Type B pancreatic cell (in vitro differentiated cells): ENCODE data around the gene FFAR3. TPM values are rescaled to one million over a fixed set of nuclear protein-coding genes. Genes with fewer than 3 reads are reported as not detected.

Experiments used
- DNase-seq: peaks from one replicate; pipeline ENCODE4 v3.0.0; 2021; ENCODE audit warnings: mixed read lengths; ENCODE audit not compliant: unreplicated experiment; ENCODE audit errors: extremely low spot score
- H3K27ac Mint-ChIP-seq: 2 replicates; pipeline ENCODE4 v1.8.0; 2021; ENCODE audit warnings: mild to moderate bottlenecking, mixed read lengths
- H3K27me3 Mint-ChIP-seq: 2 replicates; pipeline ENCODE4 v1.8.0; 2021; ENCODE audit warnings: mixed read lengths
- H3K36me3 Mint-ChIP-seq: 2 replicates; pipeline ENCODE4 v1.8.0; 2021; ENCODE audit warnings: mixed read lengths
- H3K4me1 Mint-ChIP-seq: one replicate; pipeline ENCODE4 v1.8.0; 2021; ENCODE audit warnings: mixed read lengths; ENCODE audit not compliant: unreplicated experiment
- H3K4me3 Mint-ChIP-seq: 2 replicates; pipeline ENCODE4 v1.8.0; 2021; ENCODE audit warnings: mild to moderate bottlenecking, mixed read lengths
- H3K9me3 Mint-ChIP-seq: 2 replicates; pipeline ENCODE4 v1.8.0; 2021; ENCODE audit warnings: mixed read lengths
- microRNA-seq: library from miRNA; unstranded; fragments of <30 nt; microRNA quantifications from one replicate; pipeline ENCODE4, GENCODE V29; 2020
- total RNA-seq: library from RNA; stranded (reverse); gene quantifications from 2 replicates; pipeline ENCODE4 v1.2.1, GENCODE V29; 2021; ENCODE audit warnings: low replicate concordance
- TF ChIP-seq, protein P1 (sequence below): fragments of 200-600 bp; sonication (generic); conservative IDR thresholded peaks from 2 replicates; pipeline ENCODE4 v1.5.0; 2021; ENCODE audit warnings: antibody characterized with exemption, mild to moderate bottlenecking

FFAR3 gene
- total RNA-seq, 1 donor from 2014 or later = 0.34 TPM

- peaks cover 21% of the 10 kb centered on the region for H3K27me3 Mint-ChIP-seq
- H3K4me1 Mint-ChIP-seq = no peaks in the 10 kb centered on the region
- TF ChIP-seq, protein P1, sequence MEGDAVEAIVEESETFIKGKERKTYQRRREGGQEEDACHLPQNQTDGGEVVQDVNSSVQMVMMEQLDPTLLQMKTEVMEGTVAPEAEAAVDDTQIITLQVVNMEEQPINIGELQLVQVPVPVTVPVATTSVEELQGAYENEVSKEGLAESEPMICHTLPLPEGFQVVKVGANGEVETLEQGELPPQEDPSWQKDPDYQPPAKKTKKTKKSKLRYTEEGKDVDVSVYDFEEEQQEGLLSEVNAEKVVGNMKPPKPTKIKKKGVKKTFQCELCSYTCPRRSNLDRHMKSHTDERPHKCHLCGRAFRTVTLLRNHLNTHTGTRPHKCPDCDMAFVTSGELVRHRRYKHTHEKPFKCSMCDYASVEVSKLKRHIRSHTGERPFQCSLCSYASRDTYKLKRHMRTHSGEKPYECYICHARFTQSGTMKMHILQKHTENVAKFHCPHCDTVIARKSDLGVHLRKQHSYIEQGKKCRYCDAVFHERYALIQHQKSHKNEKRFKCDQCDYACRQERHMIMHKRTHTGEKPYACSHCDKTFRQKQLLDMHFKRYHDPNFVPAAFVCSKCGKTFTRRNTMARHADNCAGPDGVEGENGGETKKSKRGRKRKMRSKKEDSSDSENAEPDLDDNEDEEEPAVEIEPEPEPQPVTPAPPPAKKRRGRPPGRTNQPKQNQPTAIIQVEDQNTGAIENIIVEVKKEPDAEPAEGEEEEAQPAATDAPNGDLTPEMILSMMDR = no peak
- no peak for DNase-seq
- H3K36me3 Mint-ChIP-seq = no peaks in the 10 kb centered on the region
- no peak overlapping the region for H3K4me3 Mint-ChIP-seq
- no peaks in the 10 kb centered on the region for H3K9me3 Mint-ChIP-seq
- no peak overlapping the region for H3K27ac Mint-ChIP-seq
These were observed 49.4 kb downstream of the FFAR3 start for GRCh38 chr19:35407619-35408018.

DNA sequence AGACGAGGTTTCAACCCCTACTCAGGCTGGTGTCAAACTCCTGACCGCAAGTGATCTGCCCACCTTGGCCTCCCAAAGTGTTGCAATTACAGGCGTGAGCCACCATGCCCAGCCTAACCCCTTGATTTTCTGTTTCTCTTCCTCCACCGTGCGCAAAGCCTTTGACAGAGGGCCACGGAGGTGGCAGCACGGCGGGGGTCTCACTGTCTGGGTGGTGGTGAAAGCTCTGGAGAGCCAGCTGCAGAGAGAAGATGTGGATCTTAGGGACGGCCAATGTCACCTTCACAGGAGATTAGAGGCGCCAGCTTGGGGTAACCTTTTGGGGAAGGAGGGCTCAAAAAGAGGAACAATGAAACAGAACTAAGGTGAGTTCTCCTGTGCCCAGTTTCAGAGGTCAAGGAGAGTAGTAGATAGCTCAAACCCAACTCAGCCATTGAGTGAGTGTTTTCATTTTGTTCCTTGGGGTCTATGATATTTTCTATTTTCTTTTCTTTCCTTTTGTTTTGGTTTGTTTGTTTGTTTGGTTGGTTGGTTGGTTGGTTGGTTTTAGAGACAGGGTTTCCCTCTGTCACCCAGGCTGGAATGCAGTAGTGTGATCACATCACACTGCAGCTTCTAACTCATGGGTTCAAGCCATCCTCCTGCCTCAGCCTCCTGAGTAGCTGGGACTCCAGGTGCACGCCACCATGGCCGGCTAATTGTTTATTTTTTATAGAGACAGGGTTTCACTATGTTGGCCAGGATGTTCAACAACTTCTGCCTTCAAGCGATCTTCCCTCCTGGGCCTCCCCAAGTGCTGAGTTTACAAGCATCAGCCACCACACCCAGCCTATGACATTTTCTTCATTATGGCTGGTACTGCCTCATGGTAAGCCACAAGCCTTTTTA, 50.3 kb downstream of the FFAR3 start:
- Mint-ChIP-seq H3K4me1 (no peaks in the 10 kb centered on the region), H3K36me3 (no peaks in the 10 kb centered on the region), H3K27me3 (peaks cover 25% of the 10 kb centered on the region), H3K27ac (no peak overlapping the region), H3K9me3 (no peaks in the 10 kb centered on the region), H3K4me3 (no peak overlapping the region)
- no peak for DNase-seq
- TF ChIP-seq, protein P1 = no peak

DNA sequence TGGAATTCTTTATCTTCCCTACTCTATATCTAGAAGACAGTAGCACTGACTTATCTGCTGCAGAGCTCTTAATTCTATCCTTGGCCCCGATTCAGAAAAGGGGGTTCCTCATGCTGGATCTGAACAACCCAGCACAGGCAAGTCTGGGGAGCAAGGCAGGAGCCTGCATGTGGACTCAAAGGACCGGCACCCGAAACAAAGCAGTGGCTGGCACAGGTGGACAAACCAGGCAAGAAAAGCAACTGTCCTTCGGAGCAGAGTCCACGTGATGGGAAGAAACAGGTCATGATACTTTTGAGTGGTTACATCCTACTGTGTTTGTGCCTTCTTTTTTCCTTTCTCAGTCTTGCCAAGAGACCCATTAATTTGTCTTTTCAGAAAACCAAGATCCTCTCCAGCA, 50.9 kb downstream of the FFAR3 start:
- H3K27ac Mint-ChIP-seq = no peak overlapping the region
- no peak overlapping the region for H3K4me3 Mint-ChIP-seq
- H3K4me1 Mint-ChIP-seq = no peaks in the 10 kb centered on the region
- peaks cover 26% of the 10 kb centered on the region for H3K27me3 Mint-ChIP-seq
- TF ChIP-seq, protein P1 = no peak
- H3K36me3 Mint-ChIP-seq = no peaks in the 10 kb centered on the region
- DNase-seq = no peak
- no peaks in the 10 kb centered on the region for H3K9me3 Mint-ChIP-seq

Small RNAs within 50 kb of the gene (microRNA-seq; reads per million reads assigned to microRNA genes)
- gene MIR5196 = not detected

Other genes starting within 250 kb of the FFAR3 start
- gene FXYD3, start 242.6 kb upstream of the FFAR3 start, total RNA-seq = 77.5 and 157 TPM in 2 replicates
- 0.21 and 2.2 TPM in 2 replicates for gene LGI4, start 223.4 kb upstream of the FFAR3 start, total RNA-seq
- 2.0 and 5.3 TPM in 2 replicates for gene FXYD1, start 219.6 kb upstream of the FFAR3 start, total RNA-seq
- 1.5 TPM in 1 of 2 replicates, not detected in the other for gene FXYD7, start 215.2 kb upstream of the FFAR3 start, total RNA-seq
- gene FXYD5, start 203.7 kb upstream of the FFAR3 start, total RNA-seq = 24.2 and 92.8 TPM in 2 replicates
- not detected in 2 replicates for gene FAM187B, start 129.7 kb upstream of the FFAR3 start, total RNA-seq
- gene LSR, start 109.5 kb upstream of the FFAR3 start, total RNA-seq = 78.5 and 155 TPM in 2 replicates
- gene USF2, start 89.5 kb upstream of the FFAR3 start, total RNA-seq = 107 and 133 TPM in 2 replicates
- 0.59 and 1.2 TPM in 2 replicates for gene HAMP, start 75.9 kb upstream of the FFAR3 start, total RNA-seq
- 2.1 TPM in 1 of 2 replicates, not detected in the other for gene MAG, start 66.3 kb upstream of the FFAR3 start, total RNA-seq
- 0.92 and 2.1 TPM in 2 replicates for gene CD22, start 29.3 kb upstream of the FFAR3 start, total RNA-seq
- gene FFAR1, start 10.6 kb upstream of the FFAR3 start, total RNA-seq = 2.1 and 2.7 TPM in 2 replicates
- not detected in 2 replicates for gene GPR42, start 12.6 kb downstream of the FFAR3 start, total RNA-seq
- gene FFAR2, start 89.8 kb downstream of the FFAR3 start, total RNA-seq = 1.1 and 2.2 TPM in 2 replicates
- gene KRTDAP, start 132.0 kb downstream of the FFAR3 start, total RNA-seq = 0.80 and 2.0 TPM in 2 replicates
- gene DMKN, start 155.2 kb downstream of the FFAR3 start, total RNA-seq = 70.9 and 141 TPM in 2 replicates
- 0.53 TPM in 1 of 2 replicates, not detected in the other for gene SBSN, start 169.9 kb downstream of the FFAR3 start, total RNA-seq
- gene GAPDHS, start 175.0 kb downstream of the FFAR3 start, total RNA-seq = not detected in 2 replicates
- gene TMEM147, start 187.2 kb downstream of the FFAR3 start, total RNA-seq = 104 and 113 TPM in 2 replicates
- gene ATP4A, start 205.2 kb downstream of the FFAR3 start, total RNA-seq = 1.3 and 16.8 TPM in 2 replicates
- gene PMIS2, start 227.7 kb downstream of the FFAR3 start, total RNA-seq = not detected in 2 replicates